Fibroblast of skin of right biceps (primary cell): Measurements from ENCODE around the gene NFYC.
"Not testable (repeated sequence)": the region's sequence is repeated elsewhere in the genome, so short reads cannot be mapped to it uniquely, and the experiment has no call there.

Experiments used
- DNase-seq: peaks from one replicate; pipeline ENCODE4 v3.0.0-alpha.2; 2013

The NFYC gene

DNA sequence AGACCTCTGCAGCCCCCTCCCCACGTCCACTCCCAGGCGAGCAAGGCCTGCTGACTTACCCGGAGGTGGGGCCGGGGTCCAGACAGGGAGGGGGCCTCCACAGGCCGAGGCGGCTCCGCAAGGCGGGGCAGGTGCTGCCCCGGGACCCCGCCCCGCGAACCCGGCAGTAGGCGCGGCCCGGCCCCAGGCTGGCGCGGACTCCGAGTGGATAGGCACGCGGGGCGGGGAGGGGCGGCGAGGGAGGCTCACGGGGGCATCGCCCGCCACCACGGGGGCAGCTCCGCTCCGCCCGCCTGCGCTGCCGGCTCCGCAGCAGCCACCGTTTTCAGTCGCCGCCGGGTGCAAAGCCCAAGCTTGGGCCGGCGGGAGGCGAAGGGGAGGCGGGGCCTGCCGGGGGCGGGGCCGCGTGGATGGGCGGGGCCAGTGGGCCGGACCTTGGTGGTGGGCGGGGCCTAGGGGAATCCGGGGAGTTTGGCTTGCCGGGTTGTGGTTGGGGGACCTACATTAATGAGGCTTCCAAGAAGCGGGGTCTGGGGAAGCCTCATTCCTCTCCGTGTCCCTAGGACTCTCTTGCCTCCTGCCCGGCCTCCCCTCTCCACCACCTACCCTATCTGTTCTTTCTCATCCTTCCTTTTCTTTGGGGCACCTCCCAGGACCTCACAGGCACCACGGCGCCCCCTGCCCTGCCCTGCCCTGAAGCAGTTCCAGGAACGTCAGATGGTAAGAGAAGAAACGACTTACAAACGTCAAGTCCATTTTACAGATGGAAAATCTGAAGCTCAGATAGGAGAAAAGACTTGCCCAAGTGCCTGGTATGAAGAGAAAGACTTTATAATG is 26.0 kb upstream of the NFYC start, which contains the start of gene RIMS3:
Gene RIMS3 (minus strand): TSS at position 348 of the 837 bp plus-strand sequence. CDS start 23,757 bp downstream, outside the sequence.
- peak; percentile 49 for DNase-seq

DNA sequence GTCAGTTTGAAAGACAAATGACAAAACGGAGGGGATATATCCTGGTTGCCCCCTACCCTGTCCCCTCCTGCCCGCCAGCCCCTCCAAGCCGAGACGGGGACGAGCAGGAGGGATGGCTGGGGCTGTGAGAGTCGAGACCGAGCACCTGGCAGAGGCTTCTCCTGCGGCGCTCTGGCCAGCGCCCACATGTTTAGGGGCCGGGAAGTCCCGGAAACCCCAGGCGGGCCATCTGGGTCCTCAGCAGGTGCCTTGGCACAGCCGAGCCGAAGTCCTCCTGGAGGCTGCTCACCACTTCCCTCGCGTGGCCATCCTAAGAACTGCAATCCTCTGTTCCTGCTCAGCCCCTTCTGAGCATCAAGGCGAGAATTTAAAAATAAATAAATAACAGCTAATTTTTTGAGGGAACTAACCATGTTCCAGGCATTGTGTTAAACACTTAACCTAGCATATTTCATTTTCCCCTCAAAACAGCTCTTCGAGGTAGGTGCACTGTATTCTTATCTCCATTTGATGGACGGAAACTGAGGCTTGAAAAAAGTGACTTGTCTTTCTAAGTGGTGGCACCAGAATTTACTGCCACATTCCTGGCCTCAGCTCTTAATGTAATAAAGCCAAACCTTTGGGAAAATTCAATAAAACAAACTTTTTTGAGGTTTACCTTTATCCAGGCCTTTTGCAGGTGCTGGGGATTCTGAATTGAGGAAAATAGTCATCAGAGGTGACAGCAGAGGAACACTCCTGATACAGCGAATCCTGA is 22.6 kb upstream of the NFYC start:
- DNase-seq: peak; percentile 49

DNA sequence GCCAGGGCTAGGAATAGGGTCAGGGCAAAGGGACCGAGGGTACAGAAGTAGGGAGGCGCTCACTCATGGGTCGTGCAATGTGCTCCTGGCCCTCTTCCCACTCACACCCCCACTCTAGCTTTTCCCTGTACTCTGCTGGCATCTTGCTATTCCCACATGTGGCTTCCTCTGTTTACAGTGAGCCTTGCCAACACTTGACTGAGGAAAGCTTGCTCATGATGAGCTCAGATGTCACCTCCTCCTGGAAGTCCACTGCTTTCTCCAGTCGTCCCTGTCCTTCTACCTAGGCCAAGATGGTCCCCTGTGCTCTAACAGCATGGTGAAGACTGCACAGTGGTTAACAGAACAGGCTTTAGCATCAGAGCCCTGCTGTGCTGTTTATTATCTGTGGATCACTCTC is 18.1 kb upstream of the NFYC start:
- DNase-seq: no peak

DNA sequence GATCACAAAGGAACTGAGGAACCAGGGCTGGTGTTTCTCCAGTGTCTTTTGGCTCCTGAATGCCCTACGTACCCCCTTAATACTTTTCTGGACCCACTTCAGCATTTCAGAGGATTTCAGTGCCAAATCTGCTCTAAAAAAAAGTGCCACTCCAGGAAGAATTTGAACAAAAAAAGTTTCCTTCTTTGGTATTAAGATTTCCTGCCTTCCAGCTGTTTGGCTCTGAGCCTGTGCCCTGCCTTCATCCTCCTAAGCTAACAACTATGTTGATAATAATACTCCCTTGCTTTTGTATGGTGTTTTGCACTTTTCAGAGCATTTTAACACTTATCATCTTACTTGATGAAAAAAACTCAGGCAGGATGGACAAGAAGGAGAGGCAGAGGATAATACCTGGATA is 15.0 kb upstream of the NFYC start:
- no peak for DNase-seq

DNA sequence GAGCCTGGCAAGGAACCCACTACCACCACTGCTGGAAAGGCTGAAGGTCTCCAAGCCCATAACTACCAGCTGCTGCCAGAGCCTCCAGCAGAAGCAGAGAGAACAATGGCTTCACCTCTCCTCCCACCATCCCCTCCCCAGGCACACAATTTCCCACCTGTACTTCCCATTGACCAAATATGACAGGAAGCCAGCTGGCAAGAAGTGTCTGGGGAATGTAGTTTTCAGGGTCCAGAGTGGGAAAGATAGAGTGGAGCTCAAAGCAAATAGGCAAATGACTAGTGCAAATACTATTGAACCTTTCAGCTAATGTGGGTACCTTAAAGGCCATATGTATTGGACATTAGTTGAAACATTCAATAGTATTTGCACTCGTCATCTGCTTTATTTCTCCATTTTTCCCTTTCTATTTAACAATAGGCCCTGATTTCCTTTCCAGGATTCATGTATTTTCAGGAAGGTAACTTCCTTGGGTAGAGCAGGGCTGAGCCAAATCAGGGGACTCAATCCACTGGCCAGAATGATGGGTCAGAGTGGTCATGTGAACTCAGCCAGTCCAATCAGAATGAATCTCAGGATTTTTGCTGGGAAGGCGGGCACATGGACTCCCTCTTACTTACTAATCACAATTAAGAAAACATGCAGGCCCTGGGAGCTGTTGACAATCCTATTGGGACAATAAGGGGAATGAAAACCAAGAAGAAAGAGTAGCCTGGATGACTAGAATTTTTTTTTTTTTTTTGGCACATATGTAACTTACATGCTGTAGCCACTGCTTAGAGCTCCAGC is 12.1 kb upstream of the NFYC start:
- no peak for DNase-seq

- no peak for DNase-seq
Observed at GRCh38 chr1:40684669-40685068, 6.8 kb upstream of the NFYC start.

- DNase-seq: no peak
Observed at GRCh38 chr1:40687059-40687458, 4.4 kb upstream of the NFYC start.

DNA sequence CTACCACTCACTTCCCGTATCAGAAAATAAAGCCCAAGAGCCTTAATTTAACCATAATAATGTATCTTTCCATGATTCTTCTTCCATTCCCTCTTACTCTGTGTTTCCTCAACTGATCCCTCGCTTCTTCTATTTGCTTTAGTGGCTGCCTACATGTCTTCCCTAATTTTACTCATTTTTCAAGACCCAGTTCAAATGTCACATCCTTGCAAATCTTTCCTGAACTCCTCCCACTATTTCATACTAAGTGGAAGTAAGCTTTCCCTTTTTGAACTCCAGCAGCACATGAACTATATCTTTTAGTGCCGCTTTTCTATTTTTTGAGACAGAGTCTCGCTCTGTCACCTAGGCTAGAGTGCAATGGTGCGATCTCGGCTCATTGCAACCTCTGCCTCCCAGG is 3.8 kb upstream of the NFYC start:
- no peak for DNase-seq

- no peak for DNase-seq
Observed at GRCh38 chr1:40689737-40690136, 1.8 kb upstream of the NFYC start.

- DNase-seq: no peak
Observed at GRCh38 chr1:40690771-40691537, 550 bp upstream of the NFYC start.

- no peak for DNase-seq
Observed at GRCh38 chr1:40692429-40692895, 958 bp downstream of the NFYC start.

- no peak for DNase-seq
Observed at GRCh38 chr1:40693425-40693824, 1.9 kb downstream of the NFYC start.

DNA sequence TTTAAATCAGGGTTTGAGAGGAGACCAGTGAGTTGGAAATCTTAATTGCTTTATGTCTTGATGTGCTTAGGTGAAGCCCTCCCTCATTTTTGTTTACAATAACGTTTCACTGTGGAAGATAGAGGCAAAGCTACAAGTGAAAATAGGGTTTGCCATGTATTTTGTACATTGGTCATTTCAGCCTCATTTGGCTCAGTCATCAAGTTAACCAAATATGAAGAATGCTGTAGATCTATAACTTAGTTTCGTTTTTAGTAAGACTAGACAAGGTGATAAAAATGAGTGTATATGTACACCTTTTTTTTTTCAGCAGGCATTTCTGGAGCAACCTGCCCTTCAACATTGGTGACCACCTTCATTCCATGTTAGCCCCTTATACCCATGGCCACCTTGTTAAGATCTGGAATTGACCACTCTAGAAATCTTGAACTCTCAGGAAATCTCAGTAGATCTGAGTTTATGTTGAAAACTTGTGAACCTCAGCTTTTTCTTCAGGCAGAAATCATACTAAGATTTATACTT is 2.9 kb downstream of the NFYC start:
- no peak for DNase-seq

- DNase-seq: no peak
Observed at GRCh38 chr1:40696294-40696693, 4.8 kb downstream of the NFYC start.

GRCh38 chr1:40697436-40697835 is 5.9 kb downstream of the NFYC start:
- no peak for DNase-seq

DNA sequence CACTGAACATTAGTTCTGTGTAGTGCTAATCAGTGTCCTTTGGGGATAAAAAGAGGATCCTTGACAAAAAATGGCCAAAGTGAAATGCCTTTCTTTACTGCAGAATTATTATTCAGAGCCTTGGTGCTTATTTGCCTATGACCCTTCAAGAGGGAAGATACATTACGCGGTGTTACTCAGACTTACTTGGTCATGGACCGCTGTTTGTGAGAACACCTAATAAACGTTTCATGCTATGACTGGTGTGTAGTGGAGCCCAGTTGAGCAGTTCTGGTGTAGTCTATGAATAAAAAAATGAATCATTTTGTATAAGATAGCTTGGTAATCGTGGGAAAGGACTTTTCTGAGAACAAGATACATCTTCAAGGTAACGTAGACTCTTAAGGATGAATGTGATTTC is 8.3 kb downstream of the NFYC start:
- no peak for DNase-seq

GRCh38 chr1:40701684-40702083 is 10.2 kb downstream of the NFYC start:
- DNase-seq: no peak

- DNase-seq: not testable (repeated sequence)
Observed at GRCh38 chr1:40702810-40703209, 11.3 kb downstream of the NFYC start.

- peak; percentile 73 for DNase-seq
Observed at GRCh38 chr1:40703316-40703715, 11.8 kb downstream of the NFYC start.

GRCh38 chr1:40704817-40705733 is 13.6 kb downstream of the NFYC start:
- DNase-seq: no peak

DNA sequence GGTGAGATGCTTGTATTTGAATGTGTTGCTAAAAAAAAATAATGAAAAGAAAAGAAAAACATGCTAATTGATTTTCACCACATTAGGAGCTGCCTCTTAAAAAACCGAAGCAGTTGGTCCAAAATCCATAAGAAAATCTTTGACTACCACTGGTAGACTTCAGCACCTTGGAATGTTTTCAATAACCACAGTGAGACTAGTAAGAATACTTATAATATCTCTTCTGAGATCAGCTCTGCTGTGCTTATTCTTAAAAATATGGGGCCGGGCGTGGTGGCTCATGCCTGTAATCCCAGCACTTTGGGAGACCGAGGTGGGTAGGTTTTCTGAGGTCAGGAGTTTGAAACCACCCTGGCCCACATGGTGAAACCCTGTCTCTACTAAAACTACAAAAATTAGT is 15.1 kb downstream of the NFYC start:
- DNase-seq: no peak
